HepG2 (cell line): ENCODE results near the gene GIPC3. TPM values are rescaled to one million over a fixed set of nuclear protein-coding genes. Genes with fewer than 3 reads are reported as not detected.

Source experiments
- ELF1 ChIP-seq: sonication (generic); formaldehyde crosslinking; IDR thresholded peaks from 2 replicates; pipeline ENCODE4 v1.4.0; 2020; ENCODE audit warnings: missing genetic modification reagents
- IRF1 ChIP-seq: sonication (generic); formaldehyde crosslinking; IDR thresholded peaks from 2 replicates; pipeline ENCODE4 v1.4.0; 2020; ENCODE audit warnings: low read depth, mild to moderate bottlenecking, missing genetic modification reagents
- KDM2A ChIP-seq: sonication (generic); formaldehyde crosslinking; IDR thresholded peaks from 2 replicates; pipeline ENCODE4 v1.4.0; 2020; ENCODE audit warnings: low read depth, missing genetic modification reagents, borderline replicate concordance
- LCORL ChIP-seq, 2 experiments: fragments of 450-650 bp in 1 of 2; sonication (generic) in 1 of 2; formaldehyde crosslinking in 1 of 2; IDR thresholded peaks; 2 replicates each; pipeline versions ENCODE4 v1.5.0 to v1.6.1; 2017 to 2020; ENCODE audit warnings: antibody characterized with exemption in 1 of 2, missing genetic modification reagents in 1 of 2
- MTERF4 ChIP-seq: sonication (generic); formaldehyde crosslinking; IDR thresholded peaks from 2 replicates; pipeline ENCODE4 v1.8.0; 2023; ENCODE audit warnings: mild to moderate bottlenecking, missing genetic modification reagents
- POGZ ChIP-seq: sonication (generic); formaldehyde crosslinking; IDR thresholded peaks from 2 replicates; pipeline ENCODE4 v1.4.0; 2020; ENCODE audit warnings: mild to moderate bottlenecking, missing genetic modification reagents
- THAP8 ChIP-seq: sonication (generic); formaldehyde crosslinking; IDR thresholded peaks from 2 replicates; pipeline ENCODE4 v1.5.1; 2020; ENCODE audit warnings: missing genetic modification reagents, mild to moderate bottlenecking, borderline replicate concordance
- ZNF3 ChIP-seq: IDR thresholded peaks from 2 replicates; pipeline ENCODE4 v1.7.0; 2017; ENCODE audit warnings: inconsistent platforms
- ZNF609 ChIP-seq: sonication (generic); formaldehyde crosslinking; IDR thresholded peaks from 2 replicates; pipeline ENCODE4 v1.4.0; 2020; ENCODE audit warnings: mild to moderate bottlenecking, missing genetic modification reagents, borderline replicate concordance
- ZNF687 ChIP-seq: sonication (generic); formaldehyde crosslinking; IDR thresholded peaks from 2 replicates; pipeline ENCODE4 v1.5.1; 2020; ENCODE audit warnings: mild to moderate bottlenecking, missing genetic modification reagents, moderate library complexity
- ZSCAN25 ChIP-seq: sonication (generic); formaldehyde crosslinking; IDR thresholded peaks from 2 replicates; pipeline ENCODE4 v1.8.0; 2022; ENCODE audit warnings: mild to moderate bottlenecking, missing genetic modification reagents
- polyA plus RNA-seq, 8 experiments: library from polyadenylated mRNA; depleted of rRNA in 3 of 8; stranded (reverse) in 7 of 8; unstranded in 1 of 8; fragments of >200 nt; fragmentation: Illumina TruSeq in 4 of 8; extraction: Trizol in 4 of 8; gene quantifications; 2 replicates each; pipeline versions ENCODE4 v1.2.1 to v1.2.3, GENCODE V29; 2011 to 2016; ENCODE audit warnings: low read depth in 4 of 8, missing spikeins in 1 of 8, mixed read lengths in 1 of 8; ENCODE audit not compliant: insufficient read depth in 1 of 8
- total RNA-seq, 5 experiments: library from RNA; depleted of rRNA; stranded (reverse); fragments of >200 nt; fragmentation: Illumina TruSeq; extraction: Trizol; gene quantifications; 2 replicates each; pipeline ENCODE4 v1.2.3, GENCODE V29; 2016; ENCODE audit warnings: low read depth in 1 of 5
- TF ChIP-seq, protein P1 (sequence below): sonication (generic); formaldehyde crosslinking; IDR thresholded peaks from 2 replicates; pipeline ENCODE4 v1.9.0; 2022; ENCODE audit warnings: missing genetic modification reagents, mild to moderate bottlenecking, borderline replicate concordance

Gene GIPC3
- total and polyA plus RNA-seq, 2 of the 13 experiments (the other 11 are each of a cell fraction or from before 2014, with no cell fraction given): 0.05 TPM; not detected in 1

GRCh38 chr19:3603121-3603811 is 18.0 kb downstream of the GIPC3 start (continued):
- TF ChIP-seq THAP8 (CRISPR knock-in tag) (no peak), POGZ (CRISPR knock-in tag) (no peak), ELF1 (CRISPR knock-in tag) (no peak), KDM2A (0 out of 2 replicates have a peak, but pooled peaks have one; percentile 15), MTERF4 (CRISPR knock-in tag) (no peak), ZNF687 (CRISPR knock-in tag) (peak; percentile 36; the same call in 1 of the 2 replicates), ZNF3 (no peak), ZSCAN25 (CRISPR knock-in tag) (no peak), LCORL (IDR thresholded peaks at IDR 0.05) (no peak), LCORL (CRISPR knock-in tag; IDR thresholded peaks at IDR 0.05) (no peak), ZNF609 (CRISPR knock-in tag) (no peak), IRF1 (no peak)
- TF ChIP-seq, protein P1, sequence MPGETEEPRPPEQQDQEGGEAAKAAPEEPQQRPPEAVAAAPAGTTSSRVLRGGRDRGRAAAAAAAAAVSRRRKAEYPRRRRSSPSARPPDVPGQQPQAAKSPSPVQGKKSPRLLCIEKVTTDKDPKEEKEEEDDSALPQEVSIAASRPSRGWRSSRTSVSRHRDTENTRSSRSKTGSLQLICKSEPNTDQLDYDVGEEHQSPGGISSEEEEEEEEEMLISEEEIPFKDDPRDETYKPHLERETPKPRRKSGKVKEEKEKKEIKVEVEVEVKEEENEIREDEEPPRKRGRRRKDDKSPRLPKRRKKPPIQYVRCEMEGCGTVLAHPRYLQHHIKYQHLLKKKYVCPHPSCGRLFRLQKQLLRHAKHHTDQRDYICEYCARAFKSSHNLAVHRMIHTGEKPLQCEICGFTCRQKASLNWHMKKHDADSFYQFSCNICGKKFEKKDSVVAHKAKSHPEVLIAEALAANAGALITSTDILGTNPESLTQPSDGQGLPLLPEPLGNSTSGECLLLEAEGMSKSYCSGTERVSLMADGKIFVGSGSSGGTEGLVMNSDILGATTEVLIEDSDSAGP: peak; percentile 29; the same call in 1 of the 2 replicates
